Left ventricle myocardium inferior (tissue), 1 donor: ENCODE measurements around the gene DNAJC16. TPM values are rescaled to one million over a fixed set of nuclear protein-coding genes. Genes with fewer than 3 reads are reported as not detected.

Experiments
- DNase-seq: peaks from one replicate; pipeline ENCODE4 v3.0.0-alpha.2; 2020
- H3K27ac ChIP-seq: fragments of 200-600 bp; replicated peaks from 2 replicates; pipeline ENCODE4 v1.8.0; 2021
- H3K27me3 ChIP-seq: fragments of 200-600 bp; 2 replicates; pipeline ENCODE4 v1.8.0; 2021; ENCODE audit warnings: low read depth
- H3K36me3 ChIP-seq: fragments of 200-600 bp; 2 replicates; pipeline ENCODE4 v1.8.0; 2021
- H3K4me1 ChIP-seq: fragments of 200-600 bp; 2 replicates; pipeline ENCODE4 v1.8.0; 2021
- H3K4me3 ChIP-seq: fragments of 200-600 bp; 2 replicates; pipeline ENCODE4 v1.8.0; 2021; ENCODE audit warnings: mild to moderate bottlenecking, moderate library complexity
- H3K9me3 ChIP-seq: fragments of 200-600 bp; replicated peaks from 2 replicates; pipeline ENCODE4 v1.8.0; 2021
- intact Hi-C: fragments of 100-400 bp; cut with micrococcal nuclease; formaldehyde crosslinking; loops from one replicate; pipeline ENCODE4 v1.11.0; 2022
- total RNA-seq: library from RNA; stranded (reverse); fragmentation: NEBNext Ultra II Directional; extraction: Animal tissue kit (Norgen Biotek cat#: 25700); gene quantifications from one replicate; pipeline ENCODE4 v1.2.1, GENCODE V29; 2021
- TF ChIP-seq, protein P1 (sequence below): fragments of 200-600 bp; IDR thresholded peaks from 2 replicates; pipeline ENCODE4 v1.8.0; 2021; ENCODE audit warnings: antibody characterized with exemption, mild to moderate bottlenecking, borderline replicate concordance
- donor health status: DM: no; HTN: yes; CAD: no; lungs with severe emphysema.

The DNAJC16 gene
- total RNA-seq, 1 donor from 2014 or later, result 16.2 TPM

- H3K27ac ChIP-seq, result peak overlapping the region; percentile 97
- DNase-seq, result no peak
- no peaks in the 10 kb centered on the region for H3K36me3 ChIP-seq
- peak overlapping the region; percentile 98 for H3K4me3 ChIP-seq
- intact Hi-C loops, result no loop called here
- TF ChIP-seq, protein P1, sequence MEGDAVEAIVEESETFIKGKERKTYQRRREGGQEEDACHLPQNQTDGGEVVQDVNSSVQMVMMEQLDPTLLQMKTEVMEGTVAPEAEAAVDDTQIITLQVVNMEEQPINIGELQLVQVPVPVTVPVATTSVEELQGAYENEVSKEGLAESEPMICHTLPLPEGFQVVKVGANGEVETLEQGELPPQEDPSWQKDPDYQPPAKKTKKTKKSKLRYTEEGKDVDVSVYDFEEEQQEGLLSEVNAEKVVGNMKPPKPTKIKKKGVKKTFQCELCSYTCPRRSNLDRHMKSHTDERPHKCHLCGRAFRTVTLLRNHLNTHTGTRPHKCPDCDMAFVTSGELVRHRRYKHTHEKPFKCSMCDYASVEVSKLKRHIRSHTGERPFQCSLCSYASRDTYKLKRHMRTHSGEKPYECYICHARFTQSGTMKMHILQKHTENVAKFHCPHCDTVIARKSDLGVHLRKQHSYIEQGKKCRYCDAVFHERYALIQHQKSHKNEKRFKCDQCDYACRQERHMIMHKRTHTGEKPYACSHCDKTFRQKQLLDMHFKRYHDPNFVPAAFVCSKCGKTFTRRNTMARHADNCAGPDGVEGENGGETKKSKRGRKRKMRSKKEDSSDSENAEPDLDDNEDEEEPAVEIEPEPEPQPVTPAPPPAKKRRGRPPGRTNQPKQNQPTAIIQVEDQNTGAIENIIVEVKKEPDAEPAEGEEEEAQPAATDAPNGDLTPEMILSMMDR, result no peak
- H3K4me1 ChIP-seq, result peaks cover 85% of the 10 kb centered on the region
- H3K27me3 ChIP-seq, result no peaks in the 10 kb centered on the region
- H3K9me3 ChIP-seq, result no peaks in the 10 kb centered on the region
These were observed 93.5 kb downstream of the DNAJC16 start for GRCh38 chr1:15620155-15620545.

DNA sequence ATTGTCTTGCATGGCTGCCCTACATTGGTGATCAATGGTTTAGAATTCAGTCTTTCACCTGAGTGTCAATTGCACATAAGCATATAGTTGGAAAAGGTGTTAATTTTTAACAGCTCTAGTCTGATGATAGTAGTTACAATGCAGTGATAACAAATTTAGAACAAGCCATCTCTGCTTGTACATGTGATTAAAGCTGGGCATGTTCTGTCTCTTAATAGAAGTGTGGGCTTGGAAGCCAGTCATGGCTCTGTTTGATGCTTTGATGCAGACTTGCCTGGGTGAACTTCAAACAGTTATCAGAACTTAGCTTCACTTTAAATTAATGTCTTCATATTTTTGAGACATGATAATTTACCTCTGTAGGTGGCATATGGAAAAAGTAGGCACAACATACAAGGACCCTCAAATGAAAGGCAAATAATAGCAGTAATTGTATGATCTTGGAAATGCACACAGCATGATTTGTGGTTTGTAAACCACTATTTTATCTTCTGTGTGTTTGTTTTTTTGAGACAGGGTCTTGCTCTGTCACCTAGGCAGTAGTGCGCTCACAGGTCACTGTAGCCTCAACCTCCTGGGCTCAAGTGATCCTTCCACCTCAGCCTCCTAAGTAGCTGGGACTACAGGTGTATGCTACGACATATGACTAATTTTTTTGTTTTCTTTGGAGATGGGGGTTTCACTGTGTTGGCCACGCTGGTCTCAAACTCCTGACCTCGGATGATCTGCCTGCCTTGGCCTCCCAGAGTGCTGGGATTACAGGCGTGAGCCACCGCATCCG, 94.4 kb downstream of the DNAJC16 start:
- Histone ChIP-seq H3K27me3 (no peaks in the 10 kb centered on the region), H3K36me3 (no peaks in the 10 kb centered on the region), H3K4me3 (peak overlapping the region; percentile 98), H3K27ac (peak overlapping the region; percentile 97), H3K4me1 (peaks cover 94% of the 10 kb centered on the region), H3K9me3 (no peaks in the 10 kb centered on the region)
- DNase-seq, result no peak
- intact Hi-C loops, result no loop called here
- TF ChIP-seq, protein P1, result no peak

- Histone ChIP-seq H3K4me3 (no peak overlapping the region), H3K36me3 (peaks cover 5% of the 10 kb centered on the region), H3K27ac (peak overlapping the region; percentile 97), H3K4me1 (peaks cover 94% of the 10 kb centered on the region), H3K27me3 (no peaks in the 10 kb centered on the region), H3K9me3 (no peaks in the 10 kb centered on the region)
- intact Hi-C loops, result no loop called here
- TF ChIP-seq, protein P1, result no peak
- no peak for DNase-seq
These were observed 95.3 kb downstream of the DNAJC16 start for GRCh38 chr1:15621975-15622374.

- H3K27me3 ChIP-seq, result no peaks in the 10 kb centered on the region
- H3K36me3 ChIP-seq, result peaks cover 11% of the 10 kb centered on the region
- TF ChIP-seq, protein P1, result no peak
- peaks cover 98% of the 10 kb centered on the region for H3K4me1 ChIP-seq
- no peak for DNase-seq
- no peaks in the 10 kb centered on the region for H3K9me3 ChIP-seq
- H3K27ac ChIP-seq, result peak overlapping the region; percentile 97
- no peak overlapping the region for H3K4me3 ChIP-seq
- intact Hi-C loops, result no loop called here
These were observed 96.2 kb downstream of the DNAJC16 start for GRCh38 chr1:15622712-15623373.

GRCh38 chr1:15623435-15623834, 96.8 kb downstream of the DNAJC16 start:
- no peaks in the 10 kb centered on the region for H3K9me3 ChIP-seq
- TF ChIP-seq, protein P1, result no peak
- H3K27ac ChIP-seq, result no peak overlapping the region
- intact Hi-C loops, result no loop called here
- H3K4me3 ChIP-seq, result no peak overlapping the region
- no peak for DNase-seq
- H3K36me3 ChIP-seq, result peaks cover 12% of the 10 kb centered on the region
- no peaks in the 10 kb centered on the region for H3K27me3 ChIP-seq
- peaks cover 98% of the 10 kb centered on the region for H3K4me1 ChIP-seq
